Activated T-cell treated with anti-CD3 and anti-CD28 coated beads, Interleukin-2, amount 50 U/mL, for 48 hours (primary cell): ENCODE results near the gene SNX4.
"Not testable (repeated sequence)": the region's sequence is repeated elsewhere in the genome, so short reads cannot be mapped to it uniquely, and the experiment has no call there.

ENCODE experiments used
- DNase-seq, 2 experiments: peaks; one replicate each; pipeline ENCODE4 v3.0.0-alpha.2; 2020

The SNX4 gene

DNA sequence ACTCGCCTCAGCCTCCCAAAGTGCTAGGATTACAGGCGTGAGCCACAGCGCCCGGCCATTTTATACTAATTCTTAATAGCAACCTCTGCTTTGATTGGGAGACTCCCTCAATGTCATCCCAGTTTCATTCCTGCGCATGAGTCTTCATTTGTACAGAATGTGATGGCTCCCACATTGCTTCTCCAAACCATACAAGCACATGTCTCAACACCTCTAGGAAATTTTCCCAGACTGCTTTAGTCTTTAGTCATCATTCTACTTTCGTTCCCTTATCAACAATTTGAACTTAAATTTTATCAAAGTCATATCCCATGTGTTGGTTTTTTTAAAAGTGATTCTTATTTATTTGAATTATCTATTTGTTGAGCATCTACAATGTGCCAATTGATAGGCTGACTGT, 58.1 kb downstream of the SNX4 start:
- no peak for DNase-seq

DNA sequence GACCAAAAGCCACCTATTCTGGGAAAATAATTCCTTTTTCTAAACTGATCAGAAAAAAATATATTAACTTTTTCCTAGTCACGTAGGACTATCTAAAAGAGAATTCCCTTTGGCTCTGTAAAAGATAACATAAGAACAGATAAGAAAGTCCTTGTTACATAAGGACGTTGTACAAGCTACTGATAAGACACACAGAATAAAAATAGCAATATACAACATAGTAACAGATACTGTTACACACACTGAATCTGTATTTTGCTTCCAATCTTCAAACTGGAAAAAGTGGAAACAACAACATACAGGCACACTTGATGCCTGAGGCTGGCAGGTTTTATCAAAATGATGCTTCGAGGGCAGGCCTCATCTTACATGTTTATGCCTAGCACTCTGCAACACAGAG, 59.8 kb downstream of the SNX4 start:
- no peak for DNase-seq

DNA sequence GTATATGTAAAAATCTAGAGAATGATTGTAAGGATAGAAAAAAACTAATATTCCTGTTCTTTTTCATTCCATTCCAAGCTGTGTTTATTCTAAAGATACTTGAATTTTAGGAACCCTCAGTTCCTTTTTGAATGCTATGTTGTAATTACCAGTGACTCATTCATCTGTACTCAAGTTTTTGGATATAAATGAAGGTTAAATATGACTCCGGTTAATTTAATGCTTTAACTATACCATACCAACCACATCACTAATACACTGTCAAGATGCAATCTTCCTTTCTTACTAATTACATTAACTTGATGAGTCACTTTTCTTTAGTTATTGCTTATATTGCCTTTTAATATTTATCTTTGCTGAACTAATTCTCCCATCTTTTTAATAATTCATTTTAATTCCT, 76.1 kb downstream of the SNX4 start:
- DNase-seq, result no peak

DNA sequence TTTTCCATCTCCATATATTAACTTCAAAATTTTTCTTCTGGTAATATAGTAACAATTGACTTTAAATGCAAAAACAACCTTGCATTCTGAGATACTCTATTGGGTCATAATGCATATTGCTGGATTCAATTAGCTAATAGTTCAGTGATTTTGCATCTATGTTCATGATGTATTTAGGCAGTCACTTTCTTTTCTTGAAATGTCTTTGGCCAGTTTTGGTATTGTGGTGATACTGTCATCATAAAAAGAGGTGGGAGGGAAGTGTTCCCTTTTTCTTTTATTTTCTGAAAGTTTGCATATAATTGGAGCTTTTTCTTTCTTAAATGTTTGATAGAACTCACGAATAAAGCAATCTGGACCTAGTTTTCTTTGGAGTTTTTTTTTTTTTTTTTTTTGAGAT, 77.5 kb downstream of the SNX4 start:
- no peak for DNase-seq

DNA sequence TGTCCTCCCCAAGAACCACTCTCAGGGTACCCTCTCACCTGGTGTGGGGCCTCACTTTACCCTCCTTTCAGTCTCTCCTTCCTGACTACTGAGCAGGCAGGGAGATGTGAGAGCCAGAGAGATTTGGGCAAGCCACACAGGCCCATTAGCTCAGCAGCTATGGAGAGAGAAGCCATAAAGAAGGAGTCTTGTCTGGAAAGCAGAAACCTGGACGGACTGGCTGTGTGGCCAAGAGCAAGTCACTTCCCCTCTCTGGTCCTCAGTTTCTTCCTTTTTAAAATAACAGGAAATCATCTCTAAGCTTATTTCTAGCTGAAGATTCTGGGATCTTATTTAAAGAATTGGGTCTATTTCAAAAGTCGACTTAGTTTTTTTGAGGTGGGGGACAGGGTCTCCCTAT, 79.0 kb downstream of the SNX4 start:
- DNase-seq, result no peak

- DNase-seq, result no peak
These were observed 79.4 kb downstream of the SNX4 start for GRCh38 chr3:125440559-125440955.

DNA sequence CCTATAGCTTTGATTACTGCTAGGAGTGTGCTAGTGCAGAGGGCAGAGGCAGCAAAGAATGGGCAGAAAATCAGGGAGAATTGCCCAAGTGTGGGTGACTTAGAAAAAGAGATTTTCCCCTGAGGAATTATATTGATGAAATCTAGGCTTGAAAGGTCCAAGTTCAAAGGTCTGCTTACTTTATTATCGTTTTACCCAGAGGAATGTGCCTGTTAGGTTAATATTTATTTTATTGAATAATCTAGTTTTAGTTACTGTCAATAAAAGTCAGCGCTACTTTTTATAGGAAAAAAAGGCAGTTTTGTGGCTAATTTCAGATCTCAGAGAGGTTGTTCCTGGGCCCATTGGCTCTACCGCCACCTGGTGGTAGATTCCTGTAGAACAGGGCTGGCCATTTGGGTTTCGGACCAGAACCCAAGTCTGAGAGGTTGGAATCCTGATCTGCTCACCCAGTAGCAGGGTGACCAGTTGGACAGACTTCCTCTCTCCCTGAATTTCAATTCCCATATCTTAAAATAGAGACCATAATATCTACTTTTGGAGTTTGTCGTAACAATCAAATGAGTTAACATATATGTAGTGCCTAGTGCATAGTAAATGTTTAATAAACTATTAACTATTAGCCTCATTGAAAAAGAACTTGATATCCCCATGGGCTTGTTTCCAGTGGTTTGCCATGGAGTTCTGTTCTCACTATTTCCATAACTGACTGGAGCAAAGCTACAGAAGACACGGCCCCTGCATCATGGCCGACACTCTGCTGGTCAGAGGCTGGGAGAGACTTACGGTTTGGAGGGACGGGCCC, 82.2 kb downstream of the SNX4 start:
- peak; percentile 75 for DNase-seq

GRCh38 chr3:125436921-125437320, 83.1 kb downstream of the SNX4 start:
- no peak for DNase-seq

DNA sequence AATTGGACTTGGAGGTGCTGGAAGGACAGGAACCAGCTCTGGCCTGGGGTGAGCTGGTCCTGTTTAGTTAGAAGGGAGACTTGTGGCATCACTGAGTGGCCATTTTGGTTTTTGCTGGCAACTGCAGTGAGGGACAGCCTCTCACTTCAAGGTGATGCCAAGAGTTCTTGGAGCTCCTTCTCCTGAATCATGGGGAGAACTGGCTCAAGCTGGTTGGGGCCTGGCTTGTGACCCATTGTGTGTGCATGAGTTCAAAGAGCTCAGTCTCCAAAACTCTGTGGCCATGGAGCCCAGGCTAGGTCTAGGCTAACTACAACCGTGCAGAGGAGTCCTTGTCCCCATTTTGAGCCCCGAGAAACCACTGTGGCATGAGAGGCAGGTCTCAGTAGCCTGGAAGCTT, 84.8 kb downstream of the SNX4 start:
- DNase-seq, result no peak

- DNase-seq, result peak in 1 of 2 experiments; percentile 47
These were observed 85.4 kb downstream of the SNX4 start for GRCh38 chr3:125434582-125435011.

GRCh38 chr3:125433611-125434041, 86.4 kb downstream of the SNX4 start:
- DNase-seq, result no peak

GRCh38 chr3:125433091-125433534, 86.9 kb downstream of the SNX4 start:
- no peak for DNase-seq

DNA sequence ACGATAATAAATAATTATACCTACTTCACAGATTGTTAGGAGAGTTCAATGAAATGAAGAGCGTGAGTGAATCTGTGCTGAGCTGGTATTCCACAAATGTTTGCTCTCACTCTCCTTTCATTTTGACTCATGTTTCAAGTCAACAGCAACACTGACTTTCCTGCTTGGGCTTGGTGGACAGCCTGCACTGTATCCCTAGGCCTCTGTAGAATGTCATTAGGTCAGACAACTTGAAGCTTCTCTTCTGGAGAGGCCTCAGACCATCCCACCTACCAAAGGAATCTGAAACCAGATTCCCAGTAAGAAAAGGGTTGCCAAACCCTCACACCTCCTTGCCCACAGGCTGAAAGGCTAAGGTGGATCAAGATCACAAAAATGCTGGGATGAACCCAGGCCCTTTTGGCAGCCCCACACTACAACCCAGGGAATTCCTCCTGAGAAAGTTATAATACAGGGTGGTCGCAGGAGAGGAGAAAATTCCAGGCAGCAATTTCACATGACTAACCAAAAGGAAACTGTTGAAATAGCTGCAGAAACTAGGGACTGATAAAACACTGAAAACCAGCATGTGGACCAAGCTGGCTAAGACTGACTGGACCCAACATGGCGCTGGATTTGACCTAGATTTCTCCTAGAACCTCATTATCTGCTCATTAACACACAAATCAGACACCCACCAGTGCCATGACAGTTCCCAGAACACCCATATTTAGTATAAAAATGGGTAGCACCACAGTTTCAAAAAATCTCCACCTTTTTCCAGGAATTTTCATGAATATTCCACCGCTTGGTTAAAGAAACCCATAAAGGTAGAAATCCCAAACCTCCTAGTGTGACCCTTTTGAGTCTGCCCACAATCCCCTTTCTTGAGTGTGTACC, 87.9 kb downstream of the SNX4 start:
- DNase-seq, result no peak

- no peak for DNase-seq
These were observed 88.6 kb downstream of the SNX4 start for GRCh38 chr3:125431391-125431790.

- DNase-seq, result no peak
These were observed 91.7 kb downstream of the SNX4 start for GRCh38 chr3:125428216-125428830.

DNA sequence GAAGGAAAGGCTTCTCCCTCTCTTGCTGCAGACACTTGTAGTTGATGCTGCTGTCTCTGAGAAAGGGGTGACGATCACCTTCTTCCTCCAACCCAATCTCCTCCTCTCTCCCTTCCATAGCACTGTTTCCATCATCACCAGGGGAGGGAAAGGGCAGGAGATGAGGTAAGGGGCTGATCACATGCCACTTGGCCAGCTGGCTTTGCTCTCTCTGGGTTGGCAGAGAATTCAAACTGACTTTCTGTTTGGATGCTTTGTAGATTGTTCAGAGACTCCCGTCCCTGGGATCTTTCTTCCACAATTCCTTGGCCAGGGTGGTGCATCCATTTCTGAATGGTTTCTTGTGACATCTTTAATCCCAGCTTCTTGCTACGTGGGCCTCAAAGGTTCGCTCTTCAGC, 101.7 kb downstream of the SNX4 start:
- DNase-seq, result no peak

GRCh38 chr3:125416235-125416634, 103.8 kb downstream of the SNX4 start:
- DNase-seq, result no peak

DNA sequence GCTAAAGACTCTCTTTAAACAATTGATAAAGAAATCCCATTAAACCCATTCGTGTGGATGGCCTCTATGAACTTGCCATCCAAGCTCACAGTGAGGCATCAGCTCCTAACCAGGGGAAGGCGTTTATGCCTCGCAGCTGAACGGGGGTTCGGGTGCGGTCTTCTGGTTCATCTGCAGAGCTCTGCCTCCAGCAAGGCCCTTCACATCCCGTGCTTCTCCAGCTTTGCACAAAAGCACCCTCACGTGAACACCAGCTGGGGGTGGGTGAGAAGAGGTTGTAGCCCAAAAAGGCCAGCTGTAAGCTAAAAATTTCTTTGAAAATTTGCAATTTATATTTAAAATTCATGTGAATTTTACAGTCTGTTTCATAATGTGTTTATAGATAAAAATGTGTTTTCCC, 105.3 kb downstream of the SNX4 start:
- no peak for DNase-seq

DNA sequence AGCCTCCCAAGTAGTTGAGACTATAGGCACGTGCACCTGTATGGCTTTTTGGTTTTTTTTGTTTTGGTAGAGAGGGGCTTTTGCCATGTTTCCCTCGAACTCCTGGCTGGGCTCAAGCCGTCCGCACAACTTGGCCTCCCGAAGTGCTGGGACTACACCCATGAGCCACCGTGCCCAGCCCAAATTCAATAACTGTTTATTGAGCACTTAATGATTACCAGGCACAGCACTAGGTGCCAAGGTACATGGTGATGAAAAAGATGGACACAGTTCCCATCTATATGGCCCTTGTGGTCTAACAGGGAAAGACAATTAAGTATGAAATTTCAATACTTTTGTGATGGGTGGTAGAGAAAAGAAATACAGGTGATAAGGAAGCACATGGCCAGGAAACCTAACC, 109.1 kb downstream of the SNX4 start:
- DNase-seq, result no peak

DNA sequence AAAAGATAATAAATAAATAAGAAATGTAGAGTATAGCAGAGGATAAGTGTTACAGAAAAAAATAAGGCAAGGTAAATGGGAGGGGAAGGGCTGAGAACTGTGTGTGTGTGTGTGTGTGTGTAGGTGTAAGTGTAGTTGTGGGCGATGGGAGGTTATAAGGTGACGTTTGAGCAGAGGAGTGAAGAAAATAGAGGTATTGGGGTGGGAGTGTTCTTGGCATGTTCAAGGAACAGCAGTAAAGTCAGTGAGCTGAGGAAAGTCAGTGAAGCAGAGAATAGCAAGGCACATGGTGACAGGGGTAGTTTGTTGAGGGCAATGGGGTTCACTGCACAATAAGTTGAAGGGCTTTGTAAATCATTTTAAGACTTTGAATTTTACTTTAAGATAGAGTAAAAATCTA, 113.9 kb downstream of the SNX4 start:
- no peak for DNase-seq

DNA sequence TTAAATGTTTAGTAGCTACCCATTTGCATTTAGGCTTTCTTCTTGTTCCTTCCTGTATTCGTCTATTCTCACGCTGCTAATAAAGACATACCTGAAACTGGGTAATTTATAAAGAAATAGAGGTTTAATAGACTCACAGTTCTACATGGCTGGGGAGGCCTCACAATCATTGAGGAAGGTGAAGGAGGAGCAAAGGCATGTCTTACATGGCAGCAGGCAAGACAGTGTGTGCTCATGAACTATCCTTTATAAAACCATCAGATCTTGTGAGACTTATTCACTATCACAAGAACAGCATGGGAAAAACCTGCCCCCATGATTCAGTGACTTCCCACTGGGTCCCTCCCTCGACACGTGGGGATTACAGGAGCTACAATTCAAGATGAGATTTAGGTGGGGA, 114.5 kb downstream of the SNX4 start:
- not testable (repeated sequence) for DNase-seq

- no peak for DNase-seq
These were observed 116.2 kb downstream of the SNX4 start for GRCh38 chr3:125403789-125404188.

- DNase-seq, result no peak
These were observed 117.4 kb downstream of the SNX4 start for GRCh38 chr3:125402639-125403038.

- no peak for DNase-seq
These were observed 118.6 kb downstream of the SNX4 start for GRCh38 chr3:125401402-125401801.
